AG04449 (cell line): Measurements from ENCODE around the gene C2CD2.

ENCODE experiments used
- CTCF ChIA-PET: fragments of 350-600 bp; formaldehyde crosslinking; extraction: SDS; loops from one replicate; lab custom pipeline; 2021; ENCODE audit warnings: antibody characterized with exemption; lab: Yijun Ruan, JAX
- POLR2A ChIA-PET: fragments of 400-600, 350-600 bp; formaldehyde crosslinking; extraction: SDS; loops from one replicate; lab custom pipeline; 2020; ENCODE audit warnings: antibody characterized with exemption, inconsistent platforms; lab: Yijun Ruan, JAX
- DNase-seq: peaks from one replicate; pipeline ENCODE4 v3.0.0-alpha.2; 2010; ENCODE audit warnings: low read depth, low spot score
- H3K4me3 ChIP-seq: 2 replicates; pipeline ENCODE4 v1.5.1; 2011; ENCODE audit warnings: low read depth, mild to moderate bottlenecking, control low read depth, low read length
- CTCF ChIP-seq: IDR thresholded peaks from one replicate; pipeline ENCODE4 v1.5.1; 2011; ENCODE audit warnings: mild to moderate bottlenecking, moderate library complexity, low read length, control low read depth, inconsistent platforms; ENCODE audit not compliant: insufficient read depth; ENCODE audit errors: missing control alignments

C2CD2 gene

GRCh38 chr21:41863439-41863740 lies 90.4 kb downstream of the C2CD2 start:
- no peak for TF ChIP-seq CTCF
- ChIA-PET CTCF (interaction anchor here (0.8 to 1.8 kb wide), 2 partner anchors 250 to 254 kb away, joined by 4 to 8 read pairs; no protein-coding TSS in a partner anchor), POLR2A (no interaction called here)
- DNase-seq, result no peak
- H3K4me3 ChIP-seq, result no peak overlapping the region

- H3K4me3 ChIP-seq, result no peak overlapping the region
- ChIA-PET POLR2A (no interaction called here), CTCF (interaction anchor here (1.3 to 1.5 kb wide), 2 partner anchors 16 to 46 kb away, joined by 4 read pairs; no protein-coding TSS in a partner anchor)
- TF ChIP-seq CTCF, result no peak
- no peak for DNase-seq
These were observed 91.8 kb downstream of the C2CD2 start for GRCh38 chr21:41861987-41862386.

GRCh38 chr21:41861255-41861654 lies 92.6 kb downstream of the C2CD2 start:
- POLR2A ChIA-PET, result no interaction called here
- H3K4me3 ChIP-seq, result no peak overlapping the region
- TF ChIP-seq CTCF, result no peak
- DNase-seq, result no peak
- CTCF ChIA-PET, result interaction anchor here (1.3 to 1.5 kb wide), 2 partner anchors 17 to 45 kb away, joined by 4 read pairs; no protein-coding TSS in a partner anchor

- POLR2A ChIA-PET, result no interaction called here
- DNase-seq, result no peak
- no peak overlapping the region for H3K4me3 ChIP-seq
- TF ChIP-seq CTCF, result no peak
- CTCF ChIA-PET, result interaction anchor here (1.2 to 1.5 kb wide), 2 partner anchors 12 to 25 kb away, joined by 4 read pairs; no protein-coding TSS in a partner anchor
These were observed 94.4 kb downstream of the C2CD2 start for GRCh38 chr21:41859297-41859980.

GRCh38 chr21:41858466-41859296 lies 95.1 kb downstream of the C2CD2 start:
- POLR2A ChIA-PET, result no interaction called here

More at GRCh38 chr21:41858466-41859296, 95.1 kb downstream of the C2CD2 start:
- no peak for TF ChIP-seq CTCF
- H3K4me3 ChIP-seq, result no peak overlapping the region
- no peak for DNase-seq
- CTCF ChIA-PET, result no interaction called here
